Lower leg skin (tissue), 3 donors: ENCODE results near the gene TSN.

Experiments
- CTCF ChIP-seq, 3 donors: fragments of 450-650 bp; IDR thresholded peaks; one replicate each; pipeline ENCODE4 v1.5.1; 2016; ENCODE audit warnings: antibody characterized with exemption in 3 of 3, mild to moderate bottlenecking in 3 of 3, moderate library complexity in 2 of 3
- POLR2A ChIP-seq, 2 donors: fragments of 450-650 bp; IDR thresholded peaks; one replicate each; pipeline ENCODE4 v1.6.1; 2016 to 2017; ENCODE audit warnings: antibody characterized with exemption in 2 of 2, mild to moderate bottlenecking in 1 of 2, moderate library complexity in 1 of 2

- no peak for TF ChIP-seq CTCF (IDR thresholded peaks at IDR 0.05)
- TF ChIP-seq POLR2A (IDR thresholded peaks at IDR 0.05): no peak
These were observed 36.4 kb downstream of the TSN start for GRCh38 chr2:121791801-121792221.
